Keratinocyte (primary cell): ENCODE results near the gene MAGEA8. TPM values are rescaled to one million over a fixed set of nuclear protein-coding genes. Genes with fewer than 3 reads are reported as not detected.

Experiments used
- DNase-seq: peaks from one replicate; pipeline ENCODE4 v3.0.0-alpha.2; 2011; ENCODE audit warnings: low read depth, missing footprints, low spot score
- FAIRE-seq: peaks from 2 replicates; lab custom pipeline; 2011; peaks lifted over from hg19 to GRCh38; lab: Jason Lieb, UNC
- H2AFZ ChIP-seq: 2 replicates; pipeline ENCODE4 v1.6.0; 2012; ENCODE audit warnings: low read length, control low read depth, inconsistent platforms; ENCODE audit not compliant: control insufficient read depth
- H3K27ac ChIP-seq: 2 replicates; pipeline ENCODE4 v1.5.1; 2011; ENCODE audit warnings: low read length; ENCODE audit not compliant: control insufficient read depth, insufficient read depth
- H3K27me3 ChIP-seq: 3 replicates; pipeline ENCODE4 v1.6.0; 2011; ENCODE audit warnings: low read length; ENCODE audit not compliant: control insufficient read depth, insufficient read depth; ENCODE audit errors: extremely low read depth
- H3K36me3 ChIP-seq, 2 experiments: 2 replicates in 1 of 2; 3 replicates in 1 of 2; pipeline ENCODE4 v1.5.1; 2011; ENCODE audit warnings: low read length in 2 of 2, mild to moderate bottlenecking in 1 of 2; ENCODE audit not compliant: control insufficient read depth in 2 of 2, insufficient read depth in 2 of 2; ENCODE audit errors: extremely low read depth in 1 of 2
- H3K4me1 ChIP-seq: 3 replicates; pipeline ENCODE4 v1.5.1; 2011; ENCODE audit warnings: low read length; ENCODE audit not compliant: control insufficient read depth, insufficient read depth; ENCODE audit errors: extremely low read depth
- H3K4me2 ChIP-seq: 3 replicates; pipeline ENCODE4 v1.6.0; 2011; ENCODE audit warnings: low read depth, low read length; ENCODE audit not compliant: control insufficient read depth, insufficient read depth; ENCODE audit errors: extremely low read depth
- H3K4me3 ChIP-seq, 3 experiments: fragments of 200-600 bp in 1 of 3; sonication (generic) in 1 of 3; 2 replicates in 2 of 3; 3 replicates in 1 of 3; pipeline ENCODE4 v1.5.1; 2011 to 2016; ENCODE audit warnings: low read length in 3 of 3, mild to moderate bottlenecking in 3 of 3, control low read depth in 2 of 3, inconsistent platforms in 1 of 3, low read depth in 1 of 3, mixed read lengths in 1 of 3, mixed run types in 1 of 3, moderate library complexity in 1 of 3; ENCODE audit not compliant: control insufficient read depth in 2 of 3, insufficient read depth in 2 of 3; ENCODE audit errors: extremely low read depth in 1 of 3
- H3K79me2 ChIP-seq: 2 replicates; pipeline ENCODE4 v1.6.0; 2012; ENCODE audit warnings: low read length; ENCODE audit not compliant: control insufficient read depth, insufficient read depth
- H3K9ac ChIP-seq: 3 replicates; pipeline ENCODE4 v1.6.0; 2011; ENCODE audit warnings: low read length; ENCODE audit not compliant: control insufficient read depth, insufficient read depth; ENCODE audit errors: extremely low read depth
- H3K9me1 ChIP-seq: 3 replicates; pipeline ENCODE4 v1.6.0; 2011; ENCODE audit warnings: low read length; ENCODE audit not compliant: control insufficient read depth, insufficient read depth; ENCODE audit errors: extremely low read depth
- H3K9me3 ChIP-seq: 2 replicates; pipeline ENCODE4 v1.5.1; 2012; ENCODE audit warnings: low read depth, low read length; ENCODE audit not compliant: control insufficient read depth
- H4K20me1 ChIP-seq: 3 replicates; pipeline ENCODE4 v1.6.0; 2011; ENCODE audit warnings: low read length; ENCODE audit not compliant: control insufficient read depth, insufficient read depth; ENCODE audit errors: extremely low read depth
- CTCF ChIP-seq, 3 experiments: IDR thresholded peaks in 1 of 3; conservative IDR thresholded peaks in 1 of 3; optimal IDR thresholded peaks in 1 of 3; 2 replicates in 2 of 3; 3 replicates in 1 of 3; pipeline versions ENCODE3 to v1.5.1; 2011; ENCODE audit warnings: low read length in 3 of 3, mild to moderate bottlenecking in 3 of 3, moderate library complexity in 2 of 3, control low read depth in 1 of 3, inconsistent platforms in 1 of 3; ENCODE audit not compliant: insufficient read depth in 2 of 3; ENCODE audit errors: extremely low read depth in 1 of 3
- EZH2 ChIP-seq: IDR thresholded peaks from one replicate; pipeline ENCODE4 v1.6.1; 2012; ENCODE audit warnings: inconsistent platforms, mild to moderate bottlenecking, low read length, moderate library complexity
- dilution Hi-C: fragments of 300-500 bp; cut with MboI; formaldehyde crosslinking; loops from one replicate; pipeline ENCODE4 v1.7.0; 2020; ENCODE audit warnings: low sequenced_read_pairs; ENCODE audit not compliant: extremely low pct_ligation_motif_present
- polyA plus RNA-seq, 5 experiments: library from polyadenylated mRNA; depleted of rRNA in 3 of 5; stranded (reverse) in 3 of 5; stranded (forward) in 1 of 5; unstranded in 1 of 5; fragments of >200 nt; gene quantifications; 1 replicate in 1 of 5; 2 replicates in 3 of 5; 3 replicates in 1 of 5; pipeline versions ENCODE4 v1.2.1 to v1.2.3, GENCODE V29; 2011 to 2012; ENCODE audit warnings: missing spikeins in 2 of 5, low read depth in 1 of 5, low replicate concordance in 1 of 5

MAGEA8 gene
- polyA plus RNA-seq, 1 donor (not counting 4 experiments of a cell fraction or from before 2014, with no cell fraction given), result not detected

GRCh38 chrX:149908308-149908707 is 27.3 kb downstream of the MAGEA8 start:
- dilution Hi-C loops, result no loop called here
- no peak overlapping the region for H2AFZ ChIP-seq
- no peak overlapping the region for H3K27ac ChIP-seq
- FAIRE-seq (no peak), DNase-seq (no peak)
- TF ChIP-seq CTCF (optimal IDR thresholded peaks at IDR 0.05 in 1 of 3, IDR thresholded peaks at IDR 0.05 in 1 of 3, conservative IDR thresholded peaks at IDR 0.05 in 1 of 3; ENCODE audit: extremely low read depth in 1 of 3, insufficient read depth in 2 of 3, low read length in 3 of 3) (no peak), EZH2 (no peak)
- H3K79me2 ChIP-seq, result no peaks in the 10 kb centered on the region
- H3K4me2 ChIP-seq, result no peak overlapping the region
- no peaks in the 10 kb centered on the region for H3K27me3 ChIP-seq
- no peaks in the 10 kb centered on the region for H4K20me1 ChIP-seq
- no peaks in the 10 kb centered on the region for H3K4me1 ChIP-seq
- no peaks in the 10 kb centered on the region for H3K9me3 ChIP-seq
- H3K9me1 ChIP-seq, result no peaks in the 10 kb centered on the region
- no peak overlapping the region for H3K4me3 ChIP-seq
- H3K36me3 ChIP-seq, result no peaks in the 10 kb centered on the region
- H3K9ac ChIP-seq, result no peak overlapping the region

- Histone ChIP-seq H3K9me1 (no peaks in the 10 kb centered on the region), H3K79me2 (no peaks in the 10 kb centered on the region), H3K4me1 (no peaks in the 10 kb centered on the region), H3K27me3 (no peaks in the 10 kb centered on the region), H3K27ac (no peak overlapping the region), H4K20me1 (no peaks in the 10 kb centered on the region), H3K9ac (no peak overlapping the region), H2AFZ (no peak overlapping the region), H3K4me3 (no peak overlapping the region), H3K36me3 (no peaks in the 10 kb centered on the region), H3K9me3 (no peaks in the 10 kb centered on the region), H3K4me2 (no peak overlapping the region)
- dilution Hi-C loops, result no loop called here
- TF ChIP-seq CTCF (optimal IDR thresholded peaks at IDR 0.05 in 1 of 3, IDR thresholded peaks at IDR 0.05 in 1 of 3, conservative IDR thresholded peaks at IDR 0.05 in 1 of 3; ENCODE audit: extremely low read depth in 1 of 3, insufficient read depth in 2 of 3, low read length in 3 of 3), result no peak
- TF ChIP-seq EZH2, result no peak
- no peak for FAIRE-seq
- no peak for DNase-seq
Observed at GRCh38 chrX:149908727-149909126, 27.7 kb downstream of the MAGEA8 start.
